IMR-90 (cell line): ENCODE results near the gene BUD23. TPM values are rescaled to one million over a fixed set of nuclear protein-coding genes. Genes with fewer than 3 reads are reported as not detected.

Source experiments
- ATAC-seq: fragments of 200-7000 bp; cut with Tn5 transposase; 2 replicates; pipeline ENCODE4 v1.9.1; 2020; ENCODE audit warnings: low read depth, mild to moderate bottlenecking, moderate library complexity
- BruUV-seq: library from RNA; stranded (reverse); fragments of 400-500 nt; replicated peaks from 2 replicates; lab custom pipeline; 2021; lab: Mats Ljungman, UMichigan
- CTCF ChIA-PET: fragments of 300-600 bp; formaldehyde crosslinking; extraction: SDS; loops from one replicate; lab custom pipeline; 2021; ENCODE audit warnings: antibody characterized with exemption; lab: Yijun Ruan, JAX
- POLR2A ChIA-PET: fragments of 300-600 bp; sonication (Branson Sonifier 250); formaldehyde crosslinking; loops from one replicate; lab custom pipeline; 2022; ENCODE audit warnings: antibody characterized with exemption; ENCODE audit not compliant: unreplicated experiment; lab: Charles Lee
- DNase-seq: peaks from one replicate; pipeline ENCODE4 v3.0.0; 2013
- H2AFZ ChIP-seq: replicated peaks from 2 replicates; pipeline ENCODE3; 2013; ENCODE audit warnings: low read length, mild to moderate bottlenecking; ENCODE audit not compliant: poor library complexity
- H2AK5ac ChIP-seq: 2 replicates; pipeline ENCODE4 v1.6.1; 2013; ENCODE audit warnings: low read depth, low read length, inconsistent platforms
- H2AK9ac ChIP-seq: replicated peaks from 2 replicates; pipeline ENCODE3; 2013; ENCODE audit warnings: mild to moderate bottlenecking, low read depth, low read length, moderate library complexity; ENCODE audit not compliant: poor library complexity
- H2BK120ac ChIP-seq: 2 replicates; pipeline ENCODE4 v1.6.1; 2013; ENCODE audit warnings: low read depth, low read length, inconsistent platforms
- H2BK15ac ChIP-seq: 3 replicates; pipeline ENCODE4 v1.6.1; 2013; ENCODE audit warnings: low read depth, low read length, inconsistent platforms
- H2BK20ac ChIP-seq: 2 replicates; pipeline ENCODE4 v1.6.1; 2013; ENCODE audit warnings: low read depth, mild to moderate bottlenecking, inconsistent platforms, low read length, moderate library complexity
- H2BK5ac ChIP-seq: 2 replicates; pipeline ENCODE4 v1.6.1; 2013; ENCODE audit warnings: mild to moderate bottlenecking, low read depth, low read length, inconsistent platforms; ENCODE audit not compliant: poor library complexity, severe bottlenecking
- H3K14ac ChIP-seq: replicated peaks from 2 replicates; pipeline ENCODE4 v1.6.1; 2013; ENCODE audit warnings: low read depth, low read length, inconsistent platforms
- H3K18ac ChIP-seq: 2 replicates; pipeline ENCODE4 v1.6.1; 2013; ENCODE audit warnings: low read depth, low read length, control low read depth
- H3K23ac ChIP-seq: 2 replicates; pipeline ENCODE4 v1.6.1; 2013; ENCODE audit warnings: low read depth, low read length, inconsistent platforms
- H3K27ac ChIP-seq: 2 replicates; pipeline ENCODE4 v1.5.1; 2013; ENCODE audit warnings: mild to moderate bottlenecking, control low read depth, low read length; ENCODE audit not compliant: insufficient read depth
- H3K27me3 ChIP-seq: 2 replicates; pipeline ENCODE4 v1.6.1; 2013; ENCODE audit warnings: low read length; ENCODE audit not compliant: control insufficient read depth, insufficient read depth
- H3K36me3 ChIP-seq: 2 replicates; pipeline ENCODE4 v1.6.1; 2013; ENCODE audit warnings: low read length, mixed read lengths; ENCODE audit not compliant: control insufficient read depth, insufficient read depth
- H3K4ac ChIP-seq: 2 replicates; pipeline ENCODE4 v1.6.1; 2013; ENCODE audit warnings: low read depth, low read length, inconsistent platforms
- H3K4me1 ChIP-seq: 2 replicates; pipeline ENCODE4 v1.6.1; 2013; ENCODE audit warnings: low read length, mixed read lengths; ENCODE audit not compliant: control insufficient read depth, insufficient read depth
- H3K4me2 ChIP-seq: 2 replicates; pipeline ENCODE4 v1.6.1; 2013; ENCODE audit warnings: low read depth, mild to moderate bottlenecking, control low read depth, low read length, moderate library complexity
- H3K4me3 ChIP-seq: 2 replicates; pipeline ENCODE4 v1.5.1; 2013; ENCODE audit warnings: low read depth, mild to moderate bottlenecking, control low read depth, low read length, moderate library complexity; ENCODE audit not compliant: insufficient read depth
- H3K56ac ChIP-seq: 2 replicates; pipeline ENCODE4 v1.6.1; 2013; ENCODE audit warnings: low read length, inconsistent platforms; ENCODE audit not compliant: insufficient read depth; ENCODE audit errors: extremely low read depth
- H3K79me1 ChIP-seq, 2 experiments: 2 replicates each; pipeline ENCODE4 v1.6.1; 2013; ENCODE audit warnings: low read length in 2 of 2, inconsistent platforms in 1 of 2, low read depth in 1 of 2
- H3K9ac ChIP-seq: 2 replicates; pipeline ENCODE4 v1.6.1; 2013; ENCODE audit warnings: low read depth, low read length, control low read depth
- H3K9me1 ChIP-seq: 2 replicates; pipeline ENCODE4 v1.6.1; 2013; ENCODE audit warnings: low read length, inconsistent platforms; ENCODE audit not compliant: insufficient read depth
- H3K9me3 ChIP-seq: 2 replicates; pipeline ENCODE4 v1.6.1; 2013; ENCODE audit warnings: low read length; ENCODE audit not compliant: control insufficient read depth, insufficient read depth
- H4K20me1 ChIP-seq: 2 replicates; pipeline ENCODE4 v1.6.1; 2013; ENCODE audit warnings: low read length, inconsistent platforms; ENCODE audit not compliant: insufficient read depth
- H4K5ac ChIP-seq: 2 replicates; pipeline ENCODE4 v1.6.1; 2013; ENCODE audit warnings: mild to moderate bottlenecking, low read depth, low read length, control low read depth
- H4K8ac ChIP-seq, 2 experiments: 2 replicates each; pipeline ENCODE4 v1.6.1; 2013; ENCODE audit warnings: low read depth in 2 of 2, low read length in 2 of 2, control low read depth in 1 of 2, inconsistent platforms in 1 of 2
- H4K91ac ChIP-seq: 2 replicates; pipeline ENCODE4 v1.6.1; 2013; ENCODE audit warnings: low read depth, low read length, inconsistent platforms; ENCODE audit not compliant: insufficient read depth
- BHLHE40 ChIP-seq: fragments of 150-350 bp; IDR thresholded peaks from 2 replicates; pipeline ENCODE4 v1.6.1; 2016; ENCODE audit warnings: mild to moderate bottlenecking, low read depth, low read length
- CEBPB ChIP-seq: IDR thresholded peaks from 2 replicates; pipeline ENCODE4 v1.6.1; 2012; ENCODE audit warnings: low read depth, low read length, improper control_type of control experiment
- MXI1 ChIP-seq: IDR thresholded peaks from 2 replicates; pipeline ENCODE4 v1.6.1; 2012; ENCODE audit warnings: low read depth, mild to moderate bottlenecking, low read length, moderate library complexity, borderline replicate concordance
- RCOR1 ChIP-seq: IDR thresholded peaks from 2 replicates; pipeline ENCODE4 v1.6.1; 2012; ENCODE audit warnings: mild to moderate bottlenecking, low read length, improper control_type of control experiment; ENCODE audit not compliant: insufficient replicate concordance
- WGBS, 2 experiments: methylation state at CpG; one replicate each; pipeline versions ENCODE4 v1.1.5 to v1.1.7; 2013; ENCODE audit warnings: missing lambda C conversion rate in 2 of 2; ENCODE audit not compliant: insufficient read length in 1 of 2; ENCODE audit errors: extremely low coverage in 2 of 2; 5-methylcytosine and 5-hydroxymethylcytosine counted together
- dilution Hi-C: fragments of 300-500 bp; cut with HindIII; formaldehyde crosslinking; loops from one replicate; pipeline ENCODE4 v1.14.3; 2018; ENCODE audit warnings: low sequenced_read_pairs; ENCODE audit not compliant: unreplicated experiment
- in situ Hi-C: fragments of 300-500 bp; cut with MboI; formaldehyde crosslinking; loops from 3 replicates; pipeline ENCODE4 v1.14.3; 2019; ENCODE audit warnings: low sequenced_read_pairs, inconsistent platforms, mixed read lengths
- intact Hi-C: fragments of 100-400 bp; cut with micrococcal nuclease; formaldehyde crosslinking; loops from 2 replicates; pipeline ENCODE4 v1.10.0; 2022
- polyA plus RNA-seq, 3 experiments: library from polyadenylated mRNA; depleted of rRNA; stranded (reverse); fragments of >200 nt; gene quantifications; 2 replicates each; pipeline ENCODE4 v1.2.3, GENCODE V29; 2012; ENCODE audit warnings: low replicate concordance in 1 of 3
- total RNA-seq: library from RNA; depleted of rRNA; stranded (reverse); fragments of >200 nt; gene quantifications from 2 replicates; pipeline ENCODE4 v1.2.3, GENCODE V29; 2012

The BUD23 gene
- total and polyA plus RNA-seq, 2 of the 4 experiments (the other 2 are of a cell fraction), result 35.7 to 65.2 TPM

GRCh38 chr7:73715648-73716317, 32.4 kb downstream of the BUD23 start (continued):
- TF ChIP-seq MXI1 (no peak), CEBPB (peak; percentile 66), BHLHE40 (peak; percentile 70)

GRCh38 chr7:73716318-73716890, 33.0 kb downstream of the BUD23 start:
- intact Hi-C loops (loop anchor here (5.0 kb wide), 2 partner anchors 34 to 49 kb away; partner anchors contain the start of genes BUD23, DNAJC30 and VPS37D), in situ Hi-C loops (no loop called here), dilution Hi-C loops (no loop called here)
- Histone ChIP-seq H4K8ac (peak overlapping the region in 1 of 2 experiments; percentile 32; a peak in 1 of 4 replicates), H2BK5ac (peak overlapping the region; percentile 35), H4K20me1 (peaks cover 68% of the 10 kb centered on the region), H2BK15ac (no peak overlapping the region), H3K36me3 (peaks cover 2% of the 10 kb centered on the region; the same call in 1 of the 2 replicates), H4K5ac (no peak overlapping the region), H3K4me1 (peaks cover 28% of the 10 kb centered on the region), H3K56ac (no peak overlapping the region), H3K4me3 (no peak overlapping the region), H3K4ac (peak overlapping the region; percentile 51; the same call in 1 of the 2 replicates), H2BK20ac (no peak overlapping the region), H2AK9ac (no peak overlapping the region), H3K79me1 (peaks cover 20 to 67% of the 10 kb centered on the region in 2 experiments), H3K23ac (no peak overlapping the region), H2AK5ac (peak overlapping the region; percentile 58), H3K27me3 (no peaks in the 10 kb centered on the region), H4K91ac (peak overlapping the region; percentile 1; the same call in 1 of the 2 replicates), H3K4me2 (peak overlapping the region; percentile 34; the same call in 1 of the 2 replicates), H2BK120ac (peak overlapping the region; percentile 7; the same call in 1 of the 2 replicates), H3K18ac (no peak overlapping the region), H3K9me1 (peaks cover 21% of the 10 kb centered on the region), H3K9me3 (no peaks in the 10 kb centered on the region), H2AFZ (no peak overlapping the region), H3K27ac (peak overlapping the region; percentile 20), H3K9ac (no peak overlapping the region), H3K14ac (no peak overlapping the region; the same call in 1 of the 2 replicates)
- DNase-seq (no peak), ATAC-seq (no peak)
- CTCF ChIA-PET, result interaction anchor here (0.6 to 0.9 kb wide), 2 partner anchors 13 to 195 kb away, joined by 3 read pairs; no protein-coding TSS in a partner anchor
- whole genome bisulfite sequencing, 2 experiments, result 100% methylated on average over 3 of the region's 4 CpGs; no CpG with 5 or more reads in 1 of the 2 experiments
- TF ChIP-seq RCOR1, result no peak
- POLR2A ChIA-PET, result no interaction called here
- no TSS peak for BruUV-seq
